HG02885 (cell line): ENCODE results near the gene FHAD1.

Experiments used
- ATAC-seq: cut with Tn5 transposase; IDR thresholded peaks from one replicate; pipeline ENCODE4 v1.9.1; 2021; ENCODE audit warnings: mild to moderate bottlenecking; ENCODE audit not compliant: unreplicated experiment, poor library complexity

The FHAD1 gene

GRCh38 chr1:15217654-15218053 lies 29.4 kb upstream of the FHAD1 start:
- ATAC-seq, result no peak

- no peak for ATAC-seq
Observed at GRCh38 chr1:15218287-15219279, 28.4 kb upstream of the FHAD1 start.

GRCh38 chr1:15219280-15220023 lies 27.6 kb upstream of the FHAD1 start:
- no peak for ATAC-seq

DNA sequence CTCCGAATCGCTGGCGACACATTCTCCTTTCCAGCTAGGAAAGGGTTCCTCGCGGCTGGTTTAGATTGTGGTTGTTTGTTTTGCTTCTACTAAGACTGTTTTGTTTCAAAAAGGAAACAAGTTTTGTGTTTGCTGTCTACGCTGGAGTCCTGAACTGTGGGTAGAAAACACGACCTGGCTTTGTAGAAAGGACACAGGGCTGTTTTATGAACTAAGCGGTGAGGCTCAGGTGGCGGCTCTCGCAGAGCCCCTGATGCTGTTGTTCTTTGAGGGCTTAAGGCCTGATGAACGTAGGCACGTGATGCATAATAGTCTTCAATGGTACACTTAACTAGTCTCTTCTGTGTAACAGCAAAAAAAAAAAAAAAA lies 27.0 kb upstream of the FHAD1 start:
- ATAC-seq, result no peak

DNA sequence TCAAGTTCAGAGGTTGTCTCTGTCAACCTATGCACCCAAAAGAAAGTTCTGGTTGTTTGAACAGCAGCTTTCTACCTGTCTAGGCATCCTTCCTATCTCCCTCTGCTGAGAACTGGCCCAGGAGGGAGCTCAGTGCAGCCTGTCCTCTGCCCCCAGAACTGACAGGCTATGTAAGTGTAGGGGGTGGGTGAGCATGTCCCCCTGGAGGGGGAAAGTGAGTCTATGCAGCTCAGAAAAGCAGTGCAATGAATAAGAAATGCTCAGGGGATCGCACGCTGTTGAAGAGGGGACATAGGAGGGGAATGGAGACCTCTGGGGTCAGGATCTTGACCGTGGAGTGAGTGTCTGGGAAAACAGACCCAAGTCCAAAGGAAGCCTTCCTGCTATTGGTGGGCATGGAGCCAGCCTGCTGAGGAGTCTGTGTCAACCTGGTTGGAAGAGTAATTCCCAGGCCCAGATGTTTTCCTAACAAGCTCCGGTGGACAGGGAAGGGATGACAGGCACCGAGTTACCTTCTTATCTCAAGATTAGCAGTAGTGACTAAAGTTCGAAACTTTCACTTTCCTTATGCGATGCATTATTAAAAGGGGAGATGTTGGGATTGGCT lies 26.1 kb upstream of the FHAD1 start:
- no peak for ATAC-seq

DNA sequence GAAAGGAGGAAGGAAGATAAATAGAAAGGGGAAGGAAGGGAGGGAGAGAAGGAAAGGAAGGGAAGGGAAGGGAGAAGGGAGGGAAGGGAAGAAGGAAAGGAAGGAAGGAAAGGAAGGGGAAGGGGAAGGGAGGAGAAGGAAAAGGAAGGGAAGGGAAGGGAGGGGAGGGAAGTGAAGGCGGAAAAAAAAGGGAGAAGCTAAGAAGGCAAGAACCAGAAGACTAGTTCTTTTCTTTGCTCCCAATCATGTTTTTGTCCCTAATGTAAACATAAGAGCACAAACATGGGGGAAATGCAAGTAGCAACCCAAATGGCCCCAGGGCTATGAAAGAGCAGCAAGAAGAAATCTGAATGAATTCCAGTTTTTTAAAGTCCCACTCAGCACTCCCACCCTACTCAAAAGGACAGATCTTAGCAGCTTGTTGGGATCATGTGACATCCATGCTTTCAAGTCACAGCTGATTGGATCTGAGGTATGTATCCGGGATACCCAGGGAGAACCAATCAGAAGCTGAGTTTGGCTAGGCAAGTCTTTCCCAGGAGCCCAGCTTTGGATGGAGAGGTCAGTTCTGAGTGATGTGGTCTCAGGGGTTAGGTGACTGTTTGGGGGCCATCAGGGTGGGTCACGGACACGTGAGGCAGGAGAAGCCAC lies 24.2 kb upstream of the FHAD1 start:
- no peak for ATAC-seq

GRCh38 chr1:15224259-15224869 lies 22.7 kb upstream of the FHAD1 start:
- no peak for ATAC-seq

GRCh38 chr1:15224974-15225373 lies 22.0 kb upstream of the FHAD1 start:
- no peak for ATAC-seq

DNA sequence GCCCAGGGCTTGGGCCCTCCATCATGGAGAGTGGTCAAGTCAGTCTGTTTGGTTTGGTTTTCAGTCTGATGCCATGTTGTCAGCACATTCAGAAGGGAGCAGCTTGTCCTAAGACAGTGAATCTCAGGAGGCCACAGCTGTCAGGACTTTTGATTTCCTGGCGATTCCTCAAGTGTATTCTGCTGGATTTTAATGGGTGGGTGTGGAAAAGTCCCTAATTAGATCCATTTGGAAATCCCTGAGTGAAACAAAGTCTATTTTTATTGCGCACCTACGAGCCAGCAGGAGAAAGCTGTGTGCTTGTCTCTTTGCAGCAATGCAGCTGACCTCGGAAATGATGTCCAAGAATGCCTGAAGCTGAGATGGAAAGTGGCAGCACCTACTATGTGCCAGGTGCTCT lies 21.6 kb upstream of the FHAD1 start:
- no peak for ATAC-seq

GRCh38 chr1:15226388-15227255 lies 20.4 kb upstream of the FHAD1 start:
- ATAC-seq, result no peak

GRCh38 chr1:15229707-15230131 lies 17.3 kb upstream of the FHAD1 start:
- no peak for ATAC-seq

- no peak for ATAC-seq
Observed at GRCh38 chr1:15231714-15232201, 15.3 kb upstream of the FHAD1 start.

- ATAC-seq, result no peak
Observed at GRCh38 chr1:15233689-15234088, 13.3 kb upstream of the FHAD1 start.

DNA sequence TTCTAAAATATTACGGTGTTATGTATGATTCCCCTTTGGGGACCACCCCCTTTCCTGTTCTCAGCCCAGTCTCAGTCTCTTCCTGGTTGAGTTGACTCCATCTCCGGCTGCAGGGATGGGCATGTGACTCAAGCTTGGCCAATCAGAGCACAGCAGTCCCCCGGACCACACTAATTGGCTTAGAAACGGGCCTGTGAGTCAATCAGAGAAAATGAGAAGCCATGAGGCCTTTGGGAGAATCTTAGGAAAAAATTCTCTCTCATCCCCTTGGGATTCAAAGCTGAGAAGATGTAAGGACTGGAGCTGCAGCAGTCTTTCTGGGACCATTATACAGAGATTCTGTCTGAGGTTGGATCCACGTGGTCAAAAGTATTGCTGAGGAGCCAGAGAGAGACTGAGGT lies 10.7 kb upstream of the FHAD1 start:
- no peak for ATAC-seq

GRCh38 chr1:15236746-15237145 lies 10.3 kb upstream of the FHAD1 start:
- ATAC-seq, result no peak

DNA sequence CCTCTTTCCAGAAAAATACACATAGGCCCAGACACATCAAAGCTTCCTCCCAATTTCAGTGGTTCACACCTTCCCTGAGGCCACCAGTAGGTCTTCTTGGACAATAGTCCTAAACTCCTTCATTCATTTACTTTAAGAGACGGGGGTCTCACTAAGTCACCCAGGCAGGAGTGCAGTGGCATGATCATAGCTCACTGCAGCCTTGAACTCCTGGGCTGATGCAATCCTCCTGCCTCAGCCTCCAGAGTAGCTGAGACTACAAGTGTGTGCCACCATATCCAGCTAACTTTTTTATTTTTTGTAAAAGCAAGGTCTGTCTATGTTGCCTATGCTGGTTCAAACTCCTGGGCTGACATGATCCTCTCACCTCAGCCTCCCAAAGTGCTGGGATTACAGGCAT lies 8.2 kb upstream of the FHAD1 start:
- ATAC-seq, result no peak

DNA sequence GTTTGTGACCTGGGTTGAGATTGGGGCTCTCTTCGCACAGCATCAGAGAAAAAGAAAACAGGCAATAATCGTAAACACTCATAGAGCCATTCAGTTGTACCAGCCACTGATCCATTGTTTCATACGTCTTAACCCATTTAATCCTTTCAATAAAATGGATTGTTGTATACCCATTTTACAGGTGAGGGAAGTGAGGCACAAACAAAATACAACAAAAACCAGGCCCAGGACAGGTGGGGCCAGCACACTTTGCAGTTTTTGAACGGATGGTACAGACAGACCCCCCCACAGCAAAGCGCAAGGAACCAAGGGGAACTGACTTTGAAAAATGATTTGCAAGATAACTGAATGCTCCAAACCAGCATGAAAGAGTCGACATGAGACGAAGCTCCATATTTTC lies 4.3 kb upstream of the FHAD1 start:
- no peak for ATAC-seq

DNA sequence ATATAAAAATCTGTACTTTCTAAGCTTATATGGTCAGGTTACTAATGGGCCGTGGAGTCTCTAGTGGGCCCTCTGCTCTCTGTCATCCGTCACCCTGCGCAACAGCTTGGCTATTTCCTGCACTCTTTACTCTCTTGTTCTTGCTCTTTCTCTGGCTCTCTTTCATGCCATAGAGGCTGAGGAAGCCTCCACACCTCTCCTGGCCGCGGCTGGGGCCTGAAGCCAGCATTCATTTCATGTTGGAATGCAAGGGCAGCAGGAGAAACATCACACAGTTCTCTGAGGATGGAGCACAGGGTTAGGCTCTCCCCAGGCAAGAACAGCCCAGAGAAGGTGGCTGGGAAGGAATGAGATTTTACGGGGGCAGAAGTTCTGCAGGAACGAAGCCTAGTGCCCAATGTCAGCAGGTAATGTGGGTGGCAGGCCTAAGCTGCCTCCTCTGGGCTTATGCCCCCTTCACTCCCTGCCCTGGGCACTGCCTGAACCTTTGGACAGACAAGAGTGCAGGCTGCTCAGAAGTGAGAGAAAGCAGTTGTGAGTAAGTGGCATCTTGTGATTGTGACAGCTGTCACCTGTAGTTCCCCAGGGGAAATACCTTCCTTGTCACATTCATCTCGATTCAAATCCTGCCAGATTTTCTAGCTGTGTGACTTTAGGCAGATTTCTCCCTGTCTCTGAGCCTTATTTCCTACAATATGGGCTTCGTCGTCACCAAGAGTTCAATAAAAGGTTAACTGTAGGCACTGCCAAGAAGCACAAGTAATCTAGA lies 3.6 kb upstream of the FHAD1 start:
- no peak for ATAC-seq
